Heart left ventricle (tissue), 13 donors: Measurements from ENCODE around the gene RPS26.
A peak's percentile ranks its signal among the peaks of the same experiment; 100 is the strongest.

Experiments
- POLR2A ChIP-seq, 2 donors: fragments of 450-650 bp; IDR thresholded peaks; one replicate each; pipeline ENCODE4 v1.6.1; 2017; ENCODE audit warnings: antibody characterized with exemption in 2 of 2, mild to moderate bottlenecking in 2 of 2, moderate library complexity in 2 of 2
- TF ChIP-seq, protein P1 (sequence below), 12 donors: fragments of 200-600 bp; sonication (generic) in 4 of 12; IDR thresholded peaks; one replicate each; pipeline versions ENCODE4 v1.5.0 to v1.8.0; 2018 to 2022; ENCODE audit warnings: antibody characterized with exemption in 12 of 12, mild to moderate bottlenecking in 5 of 12
- donor health status: ischemic (EF 13 %, LVEDD 7.1; RV severe dilation, severe dysfunction).
- donor health status: DM: no; HTN: yes; CAD: no.
- donor health status: DM: no; HTN: no; CAD: no.
- donor health status: ischemic (EF 25% LVEDD 6.9; RV normal size, moderate dysfunction).
- donor health status: ischemic (EF 25% LVEDD 5.7; RV mildly dilated, moderate dysfunction).
- donor health status: ischemic (EF 35%, LVEDD 5.7; RV mildly dilated, moderate dysfunction).
- donor health status: nonischemic (EF 11% LVEDD 7.7; RV severe dilation, severe dysfunction).
- donor health status: DM: yes; HTN: yes; CAD: no.
- donor health status: PGD.
- donor health status: ischemic (EF 29% LVEDD 5.4; RV normal size, mild dysfunction).
- donor health status: nonischemic (EF 23%, LVEDD 6.1; RV moderate dilation, normal function).

DNA sequence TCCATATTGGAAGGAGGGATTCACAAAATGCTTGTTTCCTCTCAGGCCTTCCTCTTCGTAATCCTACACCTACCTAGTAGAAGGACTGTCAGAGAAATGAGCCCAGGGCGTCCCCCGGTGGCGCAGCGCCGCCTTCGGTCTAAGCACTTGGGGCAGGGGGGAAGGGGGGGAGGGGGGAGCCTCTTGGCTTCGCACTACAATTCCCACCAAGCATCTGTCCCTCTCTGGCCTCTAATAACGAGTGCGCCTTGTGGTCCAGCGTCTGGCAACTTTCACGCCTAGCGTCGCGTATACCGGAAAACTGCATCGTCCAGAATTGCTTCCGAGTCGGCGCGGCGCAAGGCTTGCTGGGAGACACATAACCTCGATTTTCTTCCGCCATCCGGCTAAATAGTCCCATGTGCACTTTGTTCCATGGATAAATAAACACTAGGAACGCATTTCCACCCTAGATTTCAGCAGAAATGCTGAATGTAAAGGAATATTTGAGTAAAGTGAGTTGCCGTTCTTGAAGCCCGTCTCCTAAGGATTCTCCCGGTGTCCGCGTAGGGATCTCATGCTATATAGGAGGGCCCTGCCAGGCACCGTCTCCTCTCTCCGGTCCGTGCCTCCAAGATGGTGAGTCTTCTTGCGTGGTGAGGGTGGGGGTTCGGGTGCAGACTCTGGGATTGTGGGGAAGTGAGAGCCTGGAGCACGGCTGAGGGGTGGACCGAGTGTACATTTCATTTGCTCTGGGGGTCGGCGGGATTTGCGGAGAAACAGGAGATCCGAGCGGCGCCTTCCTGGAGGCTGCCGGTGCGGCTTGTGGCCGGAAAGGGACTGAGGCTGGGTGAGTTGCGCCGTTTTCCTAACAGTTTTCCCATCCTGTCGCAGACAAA is at the start of gene RPS26:
- TF ChIP-seq, protein P1, sequence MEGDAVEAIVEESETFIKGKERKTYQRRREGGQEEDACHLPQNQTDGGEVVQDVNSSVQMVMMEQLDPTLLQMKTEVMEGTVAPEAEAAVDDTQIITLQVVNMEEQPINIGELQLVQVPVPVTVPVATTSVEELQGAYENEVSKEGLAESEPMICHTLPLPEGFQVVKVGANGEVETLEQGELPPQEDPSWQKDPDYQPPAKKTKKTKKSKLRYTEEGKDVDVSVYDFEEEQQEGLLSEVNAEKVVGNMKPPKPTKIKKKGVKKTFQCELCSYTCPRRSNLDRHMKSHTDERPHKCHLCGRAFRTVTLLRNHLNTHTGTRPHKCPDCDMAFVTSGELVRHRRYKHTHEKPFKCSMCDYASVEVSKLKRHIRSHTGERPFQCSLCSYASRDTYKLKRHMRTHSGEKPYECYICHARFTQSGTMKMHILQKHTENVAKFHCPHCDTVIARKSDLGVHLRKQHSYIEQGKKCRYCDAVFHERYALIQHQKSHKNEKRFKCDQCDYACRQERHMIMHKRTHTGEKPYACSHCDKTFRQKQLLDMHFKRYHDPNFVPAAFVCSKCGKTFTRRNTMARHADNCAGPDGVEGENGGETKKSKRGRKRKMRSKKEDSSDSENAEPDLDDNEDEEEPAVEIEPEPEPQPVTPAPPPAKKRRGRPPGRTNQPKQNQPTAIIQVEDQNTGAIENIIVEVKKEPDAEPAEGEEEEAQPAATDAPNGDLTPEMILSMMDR (IDR thresholded peaks at IDR 0.05) = peak; percentile 22 to 65 (median 50)
- TF ChIP-seq POLR2A (IDR thresholded peaks at IDR 0.05) = peak in 1 of 2 donors; percentile 52
